Measurements from ENCODE around the gene OR8B4.
"Not testable (repeated sequence)": the region's sequence is repeated elsewhere in the genome, so short reads cannot be mapped to it uniquely, and the experiment has no call there.

Gene OR8B4

GRCh38 chr11:124424384-124424921 lies at the start of gene OR8B4:
Gene OR8B4 (minus strand): TSS chr11:124424871. CDS start chr11:124424871, 0 bp downstream.
- DNase-seq: no peak

- DNase-seq: no peak
Measured at GRCh38 chr11:124474079-124474478, 49.4 kb upstream of the OR8B4 start.

- DNase-seq: no peak
Measured at GRCh38 chr11:124473476-124473875, 48.8 kb upstream of the OR8B4 start.

- no peak for DNase-seq
Measured at GRCh38 chr11:124470561-124471227, 46.0 kb upstream of the OR8B4 start.

GRCh38 chr11:124467381-124467927 lies 42.8 kb upstream of the OR8B4 start:
- DNase-seq: no peak

GRCh38 chr11:124465368-124465767 lies 40.7 kb upstream of the OR8B4 start:
- no peak for DNase-seq

- no peak for DNase-seq
Measured at GRCh38 chr11:124463990-124464389, 39.3 kb upstream of the OR8B4 start.

GRCh38 chr11:124463324-124463723 lies 38.7 kb upstream of the OR8B4 start:
- no peak for DNase-seq

- DNase-seq: no peak
Measured at GRCh38 chr11:124460459-124460858, 35.8 kb upstream of the OR8B4 start.

- DNase-seq: not testable (repeated sequence)
Measured at GRCh38 chr11:124459379-124459778, 34.7 kb upstream of the OR8B4 start.

- DNase-seq: no peak
Measured at GRCh38 chr11:124454552-124454951, 29.9 kb upstream of the OR8B4 start.

GRCh38 chr11:124446916-124447315 lies 22.2 kb upstream of the OR8B4 start:
- DNase-seq: no peak

- DNase-seq: no peak
Measured at GRCh38 chr11:124445646-124446150, 21.0 kb upstream of the OR8B4 start, which contains the start of gene OR8B8. Gene OR8B8 (minus strand): TSS chr11:124445696. CDS start chr11:124441085, 4,611 bp downstream.

GRCh38 chr11:124442847-124443246 lies 18.2 kb upstream of the OR8B4 start:
- no peak for DNase-seq

GRCh38 chr11:124442442-124442841 lies 17.8 kb upstream of the OR8B4 start:
- DNase-seq: no peak

GRCh38 chr11:124441519-124441918 lies 16.8 kb upstream of the OR8B4 start:
- no peak for DNase-seq

GRCh38 chr11:124441081-124441480 lies 16.4 kb upstream of the OR8B4 start:
- DNase-seq: no peak

- DNase-seq: no peak
Measured at GRCh38 chr11:124440608-124441007, 15.9 kb upstream of the OR8B4 start.

GRCh38 chr11:124434699-124435098 lies 10.0 kb upstream of the OR8B4 start:
- DNase-seq: no peak

GRCh38 chr11:124429599-124429998 lies 4.9 kb upstream of the OR8B4 start:
- no peak for DNase-seq

GRCh38 chr11:124421043-124421442 lies 3.6 kb downstream of the OR8B4 start:
- no peak for DNase-seq

GRCh38 chr11:124415356-124415923 lies 9.2 kb downstream of the OR8B4 start:
- no peak for DNase-seq

GRCh38 chr11:124409906-124410305 lies 14.8 kb downstream of the OR8B4 start:
- DNase-seq: no peak

GRCh38 chr11:124405581-124405980 lies 19.1 kb downstream of the OR8B4 start:
- DNase-seq: no peak

All from NCI-H1930 (cell line).